OCI-LY7 (cell line): ENCODE results near the gene FAM229A. TPM values are rescaled to one million over a fixed set of nuclear protein-coding genes. Genes with fewer than 3 reads are reported as not detected.

ENCODE experiments used
- BruUV-seq: library from RNA; stranded (reverse); fragments of 400-500 nt; replicated peaks from 2 replicates; lab custom pipeline; 2021; lab: Mats Ljungman, UMichigan
- CTCF ChIA-PET: fragments of 300-600 bp; sonication (Branson Sonifier 250); formaldehyde crosslinking; loops from one replicate; lab custom pipeline; 2022; ENCODE audit warnings: antibody characterized with exemption; ENCODE audit not compliant: unreplicated experiment; lab: Charles Lee
- POLR2A ChIA-PET: fragments of 300-600 bp; sonication (Branson Sonifier 250); formaldehyde crosslinking; loops from one replicate; lab custom pipeline; 2022; ENCODE audit warnings: antibody characterized with exemption; lab: Charles Lee
- DNase-seq: peaks from one replicate; pipeline ENCODE4 v3.0.0-alpha.2; 2015; ENCODE audit warnings: low spot score
- H2AFZ ChIP-seq: fragments of 200-600 bp; sonication (generic), shearing (Covaris generic); 2 replicates; pipeline ENCODE4 v1.6.1; 2014; ENCODE audit warnings: mild to moderate bottlenecking, antibody characterized with exemption, low read length, moderate library complexity
- H3K27ac ChIP-seq: fragments of 200-600 bp; sonication (generic); 2 replicates; pipeline ENCODE4 v1.5.1; 2014; ENCODE audit warnings: mixed run types, low read depth, mild to moderate bottlenecking, moderate library complexity, low read length, inconsistent platforms; ENCODE audit not compliant: poor library complexity, severe bottlenecking
- H3K36me3 ChIP-seq: fragments of 200-600 bp; sonication (generic); 2 replicates; pipeline ENCODE4 v1.6.1; 2014; ENCODE audit warnings: mild to moderate bottlenecking, antibody characterized with exemption, low read length, moderate library complexity, mixed read lengths; ENCODE audit not compliant: insufficient read depth
- H3K4me1 ChIP-seq: fragments of 200-600 bp; sonication (generic); 2 replicates; pipeline ENCODE4 v1.5.1; 2014; ENCODE audit warnings: mild to moderate bottlenecking, low read length; ENCODE audit not compliant: insufficient read depth, poor library complexity, severe bottlenecking
- H3K4me2 ChIP-seq: fragments of 200-600 bp; sonication (generic); 2 replicates; pipeline ENCODE4 v1.6.1; 2014; ENCODE audit warnings: mild to moderate bottlenecking, low read length
- H3K4me3 ChIP-seq: fragments of 200-600 bp; sonication (generic); 2 replicates; pipeline ENCODE4 v1.5.1; 2014; ENCODE audit warnings: mild to moderate bottlenecking, low read depth, low read length; ENCODE audit not compliant: poor library complexity, severe bottlenecking
- H3K79me2 ChIP-seq: fragments of 200-600 bp; sonication (generic); 2 replicates; pipeline ENCODE4 v1.6.1; 2016; ENCODE audit warnings: low read depth, mild to moderate bottlenecking, low read length, moderate library complexity, mixed read lengths; ENCODE audit not compliant: insufficient read depth
- H3K9me2 ChIP-seq: fragments of 200-600 bp; sonication (generic); 2 replicates; pipeline ENCODE4 v1.6.1; 2016; ENCODE audit warnings: mild to moderate bottlenecking, low read length, mixed read lengths; ENCODE audit not compliant: insufficient read depth
- H3K9me3 ChIP-seq: fragments of 200-600 bp; sonication (generic); 2 replicates; pipeline ENCODE4 v1.6.1; 2014; ENCODE audit warnings: mild to moderate bottlenecking, mixed run types, low read length, mixed read lengths
- H4K20me1 ChIP-seq: fragments of 200-600 bp; sonication (generic); 2 replicates; pipeline ENCODE4 v1.6.1; 2014; ENCODE audit warnings: mild to moderate bottlenecking, antibody characterized with exemption, low read length, moderate library complexity, mixed read lengths; ENCODE audit not compliant: insufficient read depth
- CTCF ChIP-seq: fragments of 200-600 bp; sonication (generic); conservative IDR thresholded peaks from 2 replicates; pipeline ENCODE4 v1.5.1; 2014; ENCODE audit warnings: mild to moderate bottlenecking, antibody characterized with exemption, low read length, moderate library complexity, mixed read lengths
- EZH2phosphoT487 ChIP-seq: fragments of 200-600 bp; sonication (generic); IDR thresholded peaks from 2 replicates; pipeline ENCODE4 v1.6.1; 2018; ENCODE audit warnings: low read depth, borderline replicate concordance, mild to moderate bottlenecking, mixed run types, antibody characterized with exemption, low read length, moderate library complexity, mixed read lengths
- intact Hi-C: fragments of 100-400 bp; cut with micrococcal nuclease; formaldehyde crosslinking; loops from one replicate; pipeline ENCODE4 v1.10.0; 2022; ENCODE audit not compliant: unreplicated experiment
- total RNA-seq, 2 experiments: library from RNA; depleted of rRNA in 1 of 2; stranded (reverse); fragments of >200 nt in 1 of 2; shearing (Covaris generic) in 1 of 2; gene quantifications; 2 replicates each; pipeline ENCODE4 v1.2.3, GENCODE V29; 2014 to 2022

FAM229A gene
- total RNA-seq, 2 experiments from 2014 or later, result 3.2 to 16.5 TPM

- CTCF ChIA-PET, result interaction anchor here (1.1 kb wide), 1 partner anchor 11 kb away, joined by 3 read pairs; no protein-coding TSS in a partner anchor
- Histone ChIP-seq H3K9me3 (peaks cover 8% of the 10 kb centered on the region; the same call in 1 of the 2 replicates), H3K4me1 (peaks cover 38% of the 10 kb centered on the region), H3K4me3 (no peak overlapping the region), H3K9me2 (no peaks in the 10 kb centered on the region), H3K36me3 (no peaks in the 10 kb centered on the region), H3K27ac (no peak overlapping the region), H2AFZ (no peak overlapping the region), H3K79me2 (no peaks in the 10 kb centered on the region), H3K4me2 (no peak overlapping the region; the same call in 1 of the 2 replicates), H4K20me1 (no peaks in the 10 kb centered on the region)
- no peak for DNase-seq
- BruUV-seq, result TSS peak; percentile 30
- POLR2A ChIA-PET, result interaction anchor here (0.7 kb wide), 1 partner anchor 31 kb away, joined by 4 read pairs; no protein-coding TSS in a partner anchor
- no peak for TF ChIP-seq EZH2phosphoT487
- TF ChIP-seq CTCF, result no peak
- intact Hi-C loops, result no loop called here
Observed at GRCh38 chr1:32353431-32353830, 8.9 kb downstream of the FAM229A start.

GRCh38 chr1:32352831-32353383, 9.4 kb downstream of the FAM229A start:
- H3K4me3 ChIP-seq, result no peak overlapping the region
- no TSS peak for BruUV-seq
- intact Hi-C loops, result no loop called here
- no peaks in the 10 kb centered on the region for H3K79me2 ChIP-seq
- no peak overlapping the region for H3K27ac ChIP-seq
- no peaks in the 10 kb centered on the region for H3K9me2 ChIP-seq
- peaks cover 8% of the 10 kb centered on the region; the same call in 1 of the 2 replicates for H3K9me3 ChIP-seq
- peak overlapping the region; percentile 16; the same call in 1 of the 2 replicates for H3K4me2 ChIP-seq
- CTCF ChIA-PET, result interaction anchor here (1.1 to 1.2 kb wide), 2 partner anchors 10 to 16 kb away, joined by 3 to 4 read pairs; no protein-coding TSS in a partner anchor
- H3K4me1 ChIP-seq, result peaks cover 38% of the 10 kb centered on the region
- TF ChIP-seq EZH2phosphoT487, result no peak
- TF ChIP-seq CTCF, result no peak
- POLR2A ChIA-PET, result interaction anchor here (0.7 to 1.3 kb wide), 3 partner anchors 17 to 57 kb away, joined by 3 to 4 read pairs (median 4); partner anchors contain the start of gene MARCKSL1
- H4K20me1 ChIP-seq, result no peaks in the 10 kb centered on the region
- H2AFZ ChIP-seq, result no peak overlapping the region
- no peaks in the 10 kb centered on the region for H3K36me3 ChIP-seq
- no peak for DNase-seq
